Stimulated activated CD8-positive, alpha-beta memory T cell treated with anti-CD3 and anti-CD28 coated beads, Interleukin-4, amount 100 ng/mL, for 48 hours (primary cell): ENCODE measurements around the gene NACC2.
"Not testable (repeated sequence)": the region's sequence is repeated elsewhere in the genome, so short reads cannot be mapped to it uniquely, and the experiment has no call there.

Experiments used
- DNase-seq: peaks from one replicate; pipeline ENCODE4 v3.0.0-alpha.2; 2020

The NACC2 gene

DNA sequence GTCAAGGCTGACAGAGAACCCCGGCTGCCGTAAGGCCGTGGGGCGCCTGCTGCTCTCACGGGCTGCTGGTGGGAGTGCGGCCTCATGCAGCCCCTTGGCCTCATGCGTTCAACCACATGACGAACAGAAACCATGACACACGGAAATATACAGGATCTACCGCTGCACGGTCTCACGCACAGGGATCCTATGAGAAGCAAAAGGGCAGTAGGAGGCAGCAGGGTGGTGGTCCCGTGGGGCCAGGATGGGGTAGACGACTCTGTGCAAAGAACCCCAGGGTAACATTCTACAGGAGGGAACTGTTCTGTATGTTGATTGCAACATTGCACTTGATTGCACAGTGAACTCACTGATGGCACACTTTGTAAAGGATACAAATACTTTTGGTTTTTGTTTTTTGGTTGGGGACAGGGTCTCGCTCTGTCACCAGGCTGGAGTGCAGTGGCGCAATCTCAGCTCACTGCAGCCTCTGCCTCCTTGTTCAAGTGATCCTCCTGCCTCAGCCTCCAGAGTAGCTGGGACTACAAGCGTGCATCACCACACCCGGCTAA is 51.6 kb downstream of the NACC2 start:
- DNase-seq: no peak

DNA sequence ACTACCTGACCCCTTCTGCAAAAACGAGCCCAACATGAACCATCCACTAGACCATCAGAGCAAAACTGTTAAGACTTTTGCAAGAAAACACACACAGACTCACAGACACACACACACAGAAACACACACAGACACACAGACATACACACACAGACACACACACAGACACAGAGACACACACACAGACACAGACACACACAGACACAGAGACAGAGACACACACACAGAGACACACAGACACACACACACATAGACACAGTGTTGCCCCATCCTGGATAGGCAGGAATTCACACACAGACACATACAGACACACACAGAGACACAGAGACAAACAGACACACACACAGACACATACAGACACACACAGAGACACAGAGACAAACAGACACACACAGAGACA is 52.5 kb downstream of the NACC2 start:
- DNase-seq: no peak

DNA sequence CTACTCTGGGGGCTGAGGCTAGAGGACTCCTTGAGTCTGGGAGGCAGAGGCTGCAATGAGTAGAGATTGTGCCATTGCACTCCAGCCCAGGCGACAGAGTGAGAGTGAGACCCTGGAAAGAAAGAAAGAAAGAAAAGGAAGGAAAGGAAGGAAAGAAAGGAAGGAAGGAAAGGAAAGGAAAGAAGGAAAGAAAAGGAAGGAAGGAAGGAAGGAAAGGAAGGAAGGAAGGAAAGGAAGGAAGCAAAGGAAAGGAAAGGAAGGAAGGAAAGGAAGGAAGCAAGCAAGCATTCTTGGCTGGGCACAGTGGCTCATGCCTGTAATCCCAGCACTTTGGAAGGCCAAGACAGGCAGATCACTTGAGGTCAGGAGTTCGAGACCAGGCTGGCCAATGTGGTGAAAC is 54.2 kb downstream of the NACC2 start:
- DNase-seq: not testable (repeated sequence)

DNA sequence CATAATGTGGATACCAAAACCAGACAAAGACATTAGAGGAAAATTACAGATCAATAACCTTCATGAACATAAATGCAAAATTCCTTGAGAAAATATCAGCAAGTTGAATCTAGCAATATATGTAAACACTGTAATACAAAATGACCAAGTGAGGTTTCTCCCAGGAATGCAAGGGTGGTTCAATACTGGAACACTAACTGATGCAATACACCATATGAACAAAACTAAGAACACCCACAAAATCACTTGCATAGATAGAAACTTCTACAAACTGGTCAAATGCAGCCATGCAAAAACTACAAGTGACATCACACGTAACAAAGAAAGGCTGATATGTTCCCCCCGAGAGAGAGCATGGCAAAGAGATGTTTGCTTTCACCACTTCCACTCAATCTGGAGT is 55.6 kb downstream of the NACC2 start:
- no peak for DNase-seq

DNA sequence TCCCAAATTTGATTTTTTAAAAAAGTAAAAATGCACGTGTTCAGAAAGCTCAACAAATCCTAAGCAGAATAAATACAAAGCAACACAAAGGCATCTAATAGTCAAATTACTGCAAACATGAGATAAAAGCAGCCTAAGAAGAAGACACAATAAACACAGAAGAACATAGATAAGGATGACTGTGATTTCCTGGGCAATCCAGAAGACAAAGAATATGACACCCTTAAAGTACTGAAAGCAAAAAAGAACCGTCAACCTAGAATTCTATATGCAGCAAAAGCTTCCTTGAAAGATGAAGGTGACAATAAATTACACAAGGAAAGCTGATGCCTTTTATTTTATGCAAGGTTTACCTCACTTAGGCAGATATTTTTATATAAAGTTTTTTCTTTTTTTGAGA is 58.2 kb downstream of the NACC2 start:
- no peak for DNase-seq

DNA sequence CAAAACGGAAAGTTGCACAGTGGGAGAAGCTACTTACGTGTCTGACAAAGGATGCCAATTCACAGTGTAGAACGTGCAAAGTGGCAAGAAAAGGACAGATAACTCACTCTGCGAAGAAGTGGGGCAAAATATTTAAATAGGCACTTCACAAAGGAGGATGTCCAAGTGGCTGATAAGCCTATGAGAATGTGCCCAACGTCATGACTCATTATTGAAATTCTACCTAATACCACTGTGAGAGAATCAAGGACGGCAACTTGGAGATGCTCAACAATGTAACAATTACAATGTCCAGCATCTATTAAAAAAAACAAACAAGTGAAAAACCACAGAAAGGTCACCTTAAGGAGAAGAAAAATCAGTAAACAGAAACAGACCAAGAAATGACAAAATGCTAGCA is 59.0 kb downstream of the NACC2 start:
- no peak for DNase-seq

DNA sequence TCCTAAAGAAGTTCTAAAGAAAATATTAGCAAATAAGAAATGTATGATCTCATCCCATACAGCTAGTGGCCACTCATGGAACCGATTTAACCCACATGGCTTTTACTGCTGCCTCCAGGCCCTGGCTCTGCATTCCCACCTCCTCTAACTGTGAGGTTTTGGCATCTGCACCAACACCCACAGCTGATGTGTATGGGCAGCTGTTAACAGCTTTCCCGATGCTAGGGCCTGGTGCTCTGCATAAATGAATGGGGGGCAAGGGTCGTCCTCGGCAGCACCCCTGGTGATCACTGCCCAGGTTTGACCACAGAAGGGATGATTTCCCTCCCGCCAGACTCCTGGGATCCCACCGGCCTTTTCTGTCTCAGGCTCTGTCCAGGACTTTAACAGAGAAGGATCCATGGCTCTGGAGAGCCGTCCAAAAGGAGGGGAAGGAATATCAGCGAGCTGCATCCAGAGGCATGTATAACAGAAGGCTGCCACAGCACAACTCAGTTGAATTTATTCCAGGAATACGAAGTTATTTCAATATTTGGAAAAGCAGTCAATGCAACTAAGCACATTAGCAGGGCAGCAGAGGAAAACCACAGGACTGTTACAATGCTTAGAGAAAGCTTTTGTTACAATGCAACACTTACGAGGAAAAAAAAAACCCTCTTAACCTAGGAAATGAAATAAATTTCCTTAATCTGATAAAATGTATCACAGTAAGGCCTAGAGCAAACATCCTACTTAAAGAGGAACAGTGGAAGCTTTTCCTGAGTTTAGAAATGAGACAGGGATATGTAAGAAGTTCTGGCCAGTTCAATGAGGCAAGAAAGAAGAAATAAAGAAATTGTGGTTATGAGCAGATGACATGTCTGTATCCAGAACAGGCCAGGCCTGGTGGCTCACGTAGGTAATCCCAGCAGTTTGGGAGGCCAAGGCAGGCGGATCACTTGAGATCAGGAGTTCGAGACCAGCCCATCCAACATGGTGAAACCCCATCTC is 63.1 kb downstream of the NACC2 start:
- DNase-seq: no peak

DNA sequence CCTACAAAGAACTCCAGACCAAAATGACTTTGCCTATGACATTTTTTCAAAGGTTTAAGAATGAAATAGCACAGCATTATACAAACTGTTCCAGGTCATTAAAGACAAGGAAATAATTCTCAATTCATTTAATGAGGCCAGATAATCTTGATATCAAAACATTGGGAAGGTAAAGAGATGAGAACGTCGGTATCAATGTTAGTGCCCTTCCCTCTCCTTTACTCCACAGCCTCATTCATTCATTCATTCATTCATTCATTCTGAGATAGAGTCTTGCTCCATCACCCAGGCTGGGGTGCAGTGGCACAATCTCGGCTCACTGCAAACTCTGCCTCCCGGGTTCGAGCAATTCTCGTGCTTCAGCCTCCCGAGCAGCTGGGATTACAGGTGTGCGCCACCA is 64.0 kb downstream of the NACC2 start:
- DNase-seq: no peak

DNA sequence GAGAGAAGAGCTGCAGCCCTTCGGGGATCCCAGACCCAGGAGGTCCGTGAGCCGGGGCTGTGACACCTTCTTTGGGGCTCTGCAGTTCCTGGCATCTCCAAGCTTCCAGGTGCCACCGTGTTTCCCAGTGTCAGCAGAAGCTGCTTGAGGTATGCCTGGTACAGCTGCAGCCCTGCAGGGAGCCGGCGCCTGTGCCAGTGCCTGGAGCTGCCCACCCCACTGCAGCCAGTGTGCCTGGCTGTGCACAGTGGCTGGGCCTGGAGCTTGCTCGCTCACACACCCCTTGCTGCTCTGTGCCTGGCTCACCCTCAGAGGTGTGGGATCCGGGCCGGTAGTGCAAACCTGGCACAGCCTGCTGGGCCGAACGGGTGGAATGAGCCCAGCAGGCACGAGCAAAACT is 65.5 kb downstream of the NACC2 start:
- no peak for DNase-seq

DNA sequence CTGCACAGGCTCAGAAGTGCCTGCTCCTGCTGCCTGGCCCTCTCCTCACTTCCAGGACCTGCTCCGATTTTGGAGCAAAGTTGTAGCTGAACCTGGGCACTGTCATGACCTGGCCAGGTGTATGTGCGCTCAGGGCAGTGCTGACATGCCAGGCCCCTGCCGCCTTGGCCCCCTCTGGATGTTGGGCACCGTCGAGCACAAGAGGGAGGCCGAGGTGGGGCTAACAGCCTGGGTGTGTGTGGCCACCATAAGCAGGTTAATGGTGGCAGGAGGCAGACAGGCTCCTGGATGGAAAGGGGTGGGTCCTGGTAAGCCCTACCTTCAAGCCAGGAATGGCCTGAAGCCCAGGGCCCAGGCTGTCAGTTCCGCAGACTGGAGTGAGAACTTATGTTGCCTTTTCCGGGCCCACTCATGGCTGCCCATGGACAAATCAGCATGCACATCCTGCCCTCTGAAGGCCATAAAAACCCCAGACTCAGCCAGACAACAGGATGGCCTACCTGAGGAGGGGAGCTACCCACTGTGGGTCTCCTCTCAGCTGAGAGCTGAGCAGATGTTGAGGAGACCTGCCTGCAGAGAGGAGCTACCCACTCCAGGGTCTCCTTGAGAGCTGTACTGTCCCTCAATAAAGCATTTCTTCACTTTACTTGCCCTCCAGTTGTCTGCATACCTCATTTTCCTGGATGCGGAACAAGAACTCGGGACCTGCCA is 66.2 kb downstream of the NACC2 start:
- no peak for DNase-seq

DNA sequence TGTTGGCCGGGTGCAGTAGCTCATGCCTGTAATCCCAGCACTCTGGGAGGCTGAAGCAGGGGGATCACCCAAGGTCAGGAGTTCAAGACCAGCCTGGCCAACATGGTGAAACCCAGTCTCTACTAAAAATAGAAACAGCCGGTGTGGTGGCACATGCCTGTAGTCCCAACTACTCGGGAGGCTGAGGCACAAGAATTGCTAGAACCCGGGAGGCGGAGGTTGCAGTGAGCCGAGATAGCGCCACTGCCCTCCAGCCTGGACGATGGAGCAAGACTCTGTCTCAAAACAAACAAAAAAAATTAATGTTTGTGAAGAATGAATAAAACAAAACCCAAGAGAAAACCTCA is 68.2 kb downstream of the NACC2 start:
- not testable (repeated sequence) for DNase-seq

DNA sequence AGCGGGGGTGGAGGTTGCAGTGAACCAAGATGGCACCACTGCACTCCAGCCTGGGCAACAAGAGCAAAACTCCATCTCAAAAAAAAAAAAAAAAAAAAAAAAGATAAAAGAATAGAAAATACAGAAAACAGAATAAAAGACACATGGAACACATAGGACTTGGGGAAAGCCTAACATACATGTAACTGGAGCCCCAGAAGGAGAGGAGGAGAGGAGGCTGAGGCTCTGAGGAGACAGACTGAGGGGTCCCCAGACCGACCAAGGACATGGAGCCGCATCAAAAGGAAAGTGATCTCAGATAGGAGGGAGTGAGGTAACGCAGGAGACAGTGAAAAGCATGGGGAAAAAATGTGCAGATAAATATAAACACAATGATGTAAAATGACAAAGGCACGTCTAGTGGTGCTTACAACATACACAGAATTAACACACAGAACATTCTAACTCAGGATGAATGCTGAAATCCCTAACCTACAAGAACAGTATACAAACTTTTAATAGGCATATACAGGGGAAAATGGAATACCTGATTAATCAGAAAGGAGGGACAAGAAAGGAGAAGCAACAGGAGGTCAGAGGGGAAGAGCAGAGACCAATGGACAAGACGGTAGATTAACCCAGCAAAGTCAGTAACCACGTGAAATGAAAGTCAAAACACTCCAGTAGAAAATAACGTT is 68.7 kb downstream of the NACC2 start:
- no peak for DNase-seq

DNA sequence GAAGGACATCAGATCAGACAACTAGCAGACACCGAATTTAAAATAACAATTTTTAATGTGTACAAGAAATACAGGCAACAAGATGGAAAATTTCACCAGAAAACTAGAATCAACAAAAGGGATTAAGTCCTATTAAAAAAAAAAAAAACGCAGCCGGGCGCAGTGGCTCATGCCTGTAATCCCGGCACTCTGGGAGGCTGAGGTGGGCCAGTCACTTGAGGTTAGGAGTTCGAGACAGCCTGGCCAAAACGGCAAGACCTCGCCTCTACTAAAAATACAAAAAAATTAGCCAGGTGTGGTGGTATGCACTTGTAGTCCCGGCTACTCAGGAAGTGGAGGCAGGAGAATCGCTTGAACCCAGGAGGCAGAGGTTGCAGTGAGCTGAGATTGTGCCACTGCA is 69.6 kb downstream of the NACC2 start:
- DNase-seq: no peak

DNA sequence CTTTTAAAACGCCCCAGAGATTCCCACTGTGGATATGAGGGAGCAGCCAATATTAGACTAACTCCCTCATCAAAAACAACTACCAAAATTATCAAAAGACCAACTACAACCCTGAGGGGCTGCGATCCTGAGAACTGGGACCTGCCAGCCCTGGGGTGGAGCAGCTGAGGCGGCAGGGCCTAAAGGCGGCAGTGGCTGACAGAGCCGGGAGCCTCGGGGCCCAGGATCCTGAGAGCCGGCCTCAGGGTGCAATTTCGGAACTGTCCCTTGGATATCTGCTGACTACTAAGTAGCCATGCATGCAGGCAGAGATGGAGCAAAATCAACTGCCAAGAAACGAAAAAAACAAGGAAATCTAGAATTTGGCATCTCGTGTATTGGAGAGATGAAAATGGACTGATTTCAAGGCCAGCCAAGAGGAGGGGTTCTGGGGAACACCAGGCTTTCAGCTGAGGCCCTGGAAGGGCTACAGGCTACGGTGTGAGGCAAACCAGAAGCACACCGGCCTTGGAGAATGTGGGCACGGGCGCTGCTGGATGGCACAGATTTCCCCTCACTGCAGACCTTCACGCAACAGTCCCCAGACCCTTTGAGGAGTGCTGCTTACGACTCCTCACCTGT is 70.3 kb downstream of the NACC2 start:
- DNase-seq: no peak

DNA sequence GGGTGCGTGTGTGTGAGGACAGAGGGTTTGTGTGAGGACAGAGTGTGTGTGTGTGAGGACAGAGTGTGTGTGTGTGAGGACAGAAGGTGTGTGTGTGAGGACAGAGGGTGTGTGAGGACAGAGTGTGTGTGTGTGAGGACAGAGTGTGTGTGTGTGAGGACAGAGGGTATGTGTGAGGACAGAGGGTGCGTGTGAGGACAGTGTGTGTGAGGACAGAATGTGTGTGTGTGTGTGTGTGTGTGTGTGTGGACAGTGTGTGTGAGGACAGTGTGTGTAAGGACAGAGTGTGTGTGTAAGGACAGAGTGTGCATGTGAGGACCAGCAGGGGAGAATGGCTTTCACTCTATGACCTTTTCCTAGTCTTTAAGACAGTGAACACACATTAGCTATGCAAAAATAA is 70.8 kb downstream of the NACC2 start:
- DNase-seq: no peak

DNA sequence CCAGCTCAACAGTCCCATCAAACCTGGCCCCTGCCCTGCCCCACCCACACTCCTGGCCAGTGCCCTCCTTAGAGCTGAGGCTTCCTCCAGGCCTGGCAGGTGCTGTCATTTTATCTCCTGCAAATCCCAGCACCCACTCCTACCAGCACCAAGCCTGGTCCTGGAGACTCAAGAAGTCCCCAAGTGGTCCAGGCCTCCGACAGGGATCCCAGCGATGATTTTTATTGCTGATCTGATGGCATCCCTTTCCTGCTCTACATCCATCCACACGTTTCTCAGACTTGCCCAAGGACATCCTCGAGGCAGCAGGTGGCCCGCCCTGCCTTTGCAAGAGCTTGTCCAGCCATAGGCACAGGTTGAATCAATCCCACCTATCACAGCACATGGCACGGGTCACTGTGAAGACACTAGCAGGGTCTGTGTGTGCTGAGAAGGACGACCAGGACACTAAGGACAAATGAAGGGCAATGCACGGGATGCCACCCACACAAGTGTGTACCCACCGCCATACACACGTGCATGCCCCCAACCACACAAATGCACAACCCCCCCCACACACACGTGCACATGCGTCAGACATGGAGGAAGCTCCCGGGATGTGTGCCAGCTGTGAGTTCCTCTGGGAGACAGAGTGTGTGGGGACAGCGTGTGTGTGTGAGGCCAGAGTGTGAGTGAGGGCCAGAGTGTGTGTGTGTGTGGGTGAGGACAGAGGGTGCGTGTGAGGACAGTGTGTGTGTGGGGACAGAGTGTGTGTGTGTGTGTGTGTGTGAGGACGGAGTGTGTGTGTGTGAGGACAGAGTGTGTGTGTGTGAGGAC is 71.5 kb downstream of the NACC2 start:
- DNase-seq: no peak

DNA sequence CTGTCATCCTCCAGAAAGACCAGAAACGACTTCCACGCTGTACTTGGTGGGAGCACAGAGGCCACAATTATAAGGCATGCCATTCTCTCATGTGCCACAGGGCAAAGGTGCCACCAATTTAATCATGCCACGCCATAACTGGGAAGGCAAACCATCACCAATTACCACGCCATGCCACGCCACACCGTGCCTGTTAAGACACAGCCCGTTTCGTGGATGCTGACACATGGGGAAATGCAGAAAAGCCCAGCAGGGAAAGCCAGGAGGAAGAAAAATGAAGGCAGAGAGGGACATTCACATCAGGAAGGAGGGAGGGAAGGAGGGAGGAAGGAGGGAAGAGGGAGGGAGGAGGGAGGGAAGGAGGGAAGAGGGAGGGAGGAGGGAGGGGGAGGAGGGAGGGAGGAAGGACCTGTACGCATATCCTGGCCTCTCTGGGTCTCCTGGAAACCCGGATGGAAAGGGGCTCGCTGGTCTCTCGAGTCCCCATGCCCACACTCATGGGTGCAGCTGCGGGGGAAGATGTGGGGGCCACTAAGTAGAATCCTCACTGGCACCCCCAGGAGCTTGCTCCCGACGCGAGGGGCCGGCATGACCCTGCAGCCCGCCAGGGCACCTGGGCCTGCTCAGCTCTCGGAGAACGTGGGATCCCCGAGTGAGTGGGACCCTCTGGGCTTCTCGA is 72.2 kb downstream of the NACC2 start:
- DNase-seq: no peak

DNA sequence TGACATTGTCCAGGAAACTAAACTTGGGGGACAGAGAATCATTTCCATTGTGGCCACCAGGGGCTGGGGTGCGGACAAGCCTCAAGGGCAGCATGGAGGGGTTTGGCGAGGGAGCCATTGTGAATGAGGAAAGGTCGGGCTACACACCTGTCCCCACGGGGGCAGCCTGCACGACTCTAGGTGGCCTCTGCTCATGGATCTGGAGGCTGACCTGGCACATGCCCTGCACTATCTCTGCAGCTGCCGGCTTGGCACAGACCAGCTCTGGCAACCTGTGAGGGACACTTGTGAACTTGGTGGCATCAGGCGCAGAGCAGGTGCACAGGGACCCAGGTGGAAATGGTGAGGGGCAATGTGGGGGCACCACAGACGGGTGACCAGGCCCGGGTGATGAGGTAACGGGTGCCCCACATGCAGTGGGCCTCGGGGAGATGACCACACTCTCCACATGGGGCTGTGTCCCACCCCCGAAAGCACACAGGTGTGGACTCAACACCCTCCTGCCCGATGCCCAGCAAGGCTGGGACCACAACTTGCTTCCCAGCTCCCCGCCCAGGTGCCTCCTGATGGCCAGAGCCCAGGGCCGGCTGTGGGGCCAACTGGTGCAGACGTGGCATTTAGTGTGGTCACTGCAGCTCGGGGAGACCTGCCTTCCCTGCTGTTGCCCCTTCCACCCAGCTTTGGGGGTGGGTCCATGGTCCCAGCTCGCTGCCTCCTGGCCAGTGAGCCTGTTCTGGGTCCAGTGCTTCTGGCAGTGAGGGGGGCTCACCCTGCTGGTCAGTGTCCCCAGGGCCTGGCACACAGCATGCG is 73.0 kb downstream of the NACC2 start:
- no peak for DNase-seq

DNA sequence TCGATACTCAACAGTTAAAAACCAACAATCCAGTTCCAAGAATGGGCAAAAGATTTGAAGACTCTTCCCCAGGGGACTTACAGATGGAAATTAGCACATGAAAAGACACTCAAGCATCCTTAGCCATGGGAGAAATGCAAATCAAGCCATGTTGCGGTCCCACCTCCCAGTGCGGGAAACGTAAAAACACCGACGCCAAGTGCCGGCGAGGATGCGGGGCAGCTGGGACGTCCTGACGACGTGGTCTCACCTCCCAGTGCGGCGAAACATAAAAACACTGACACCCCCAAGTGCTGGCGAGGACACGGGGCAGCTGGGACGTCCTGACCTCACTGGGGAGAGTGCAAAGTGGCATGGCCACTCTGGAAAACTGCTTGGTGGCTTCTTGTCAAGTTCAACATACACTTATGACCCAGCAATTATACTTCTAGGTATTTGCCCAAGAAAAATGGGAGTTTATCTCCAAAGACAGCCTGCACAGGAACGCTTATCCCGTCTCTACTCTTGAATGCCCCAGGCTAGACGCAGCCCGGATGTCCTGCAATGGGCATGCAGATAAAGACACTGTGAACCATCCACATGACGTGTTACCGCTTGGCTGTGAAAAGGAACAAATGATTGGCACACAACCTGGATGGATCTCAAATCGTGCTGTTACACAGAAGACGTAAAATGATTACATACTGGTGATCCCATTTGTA is 73.8 kb downstream of the NACC2 start:
- DNase-seq: no peak

DNA sequence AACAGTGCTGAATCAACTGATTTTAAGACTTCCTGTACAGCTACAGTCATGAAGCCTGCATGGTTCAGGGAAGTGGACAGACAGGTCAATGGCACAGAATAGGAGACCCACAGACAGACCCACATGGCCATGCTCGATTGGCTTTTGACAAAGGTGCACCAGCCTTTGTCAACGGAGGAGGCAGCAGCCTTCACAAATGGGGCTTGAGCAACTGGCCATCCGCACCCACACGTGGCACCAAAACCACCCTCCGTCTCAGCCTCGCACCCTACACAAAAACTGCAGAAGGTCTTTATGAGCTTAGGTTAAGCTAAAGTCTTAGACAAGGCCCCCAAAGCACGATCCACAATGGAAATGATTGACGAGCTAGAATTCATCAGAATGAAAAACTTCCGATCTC is 74.4 kb downstream of the NACC2 start:
- DNase-seq: no peak
